IPS DF 4.7 (cell line): ENCODE measurements around the gene METRN.
"Not testable (repeated sequence)": the region's sequence is repeated elsewhere in the genome, so short reads cannot be mapped to it uniquely, and the experiment has no call there.

ENCODE experiments used
- DNase-seq: peaks from one replicate; pipeline ENCODE4 v3.0.0-alpha.2; 2013; ENCODE audit warnings: low spot score; ENCODE audit errors: extremely low read depth

METRN gene

DNA sequence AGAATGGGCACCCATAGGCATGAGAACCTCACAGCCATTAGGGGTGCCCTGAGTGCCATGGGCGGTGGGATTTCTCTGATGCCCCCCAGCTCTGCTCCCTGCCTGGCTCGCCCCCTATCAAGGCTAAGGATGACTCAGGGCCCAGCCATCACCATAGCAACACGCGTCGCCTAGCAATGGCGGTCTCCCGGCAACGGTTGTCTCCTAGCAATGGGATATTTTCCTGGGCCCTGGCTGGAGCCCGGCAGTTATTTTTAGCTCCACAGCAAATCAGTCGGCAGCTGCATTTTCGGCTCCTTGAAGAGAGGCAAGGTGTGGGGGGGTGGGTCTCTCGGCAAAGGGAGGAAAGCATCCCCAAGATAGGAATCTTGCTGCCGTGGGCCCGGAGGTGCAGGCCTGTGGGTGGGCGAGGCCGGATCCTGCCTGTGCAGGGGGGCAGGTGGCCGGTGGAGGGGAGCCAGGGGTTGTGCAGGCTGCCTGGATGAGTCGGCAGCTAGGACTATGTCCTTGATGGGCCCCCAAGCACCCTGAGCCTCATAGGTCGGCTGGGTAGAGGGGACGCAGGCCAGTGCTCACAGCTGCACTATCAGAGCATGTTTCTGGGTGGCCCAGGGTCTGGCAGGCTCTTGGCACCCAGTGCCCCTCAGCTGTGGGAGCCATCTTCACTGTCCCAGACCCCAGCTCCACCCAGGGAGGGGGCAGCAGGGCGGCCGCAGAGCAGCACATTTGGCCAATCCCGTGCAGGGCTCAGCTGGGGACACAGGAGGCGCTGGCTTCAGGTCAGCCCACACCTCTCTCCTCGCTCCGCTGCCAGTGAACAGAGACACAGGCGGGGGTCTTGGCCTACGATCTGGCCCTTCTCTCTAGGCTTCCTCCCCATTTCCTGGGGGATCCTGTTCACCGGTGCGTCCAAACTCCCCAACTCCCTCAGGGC is 5.1 kb upstream of the METRN start:
- DNase-seq = no peak

DNA sequence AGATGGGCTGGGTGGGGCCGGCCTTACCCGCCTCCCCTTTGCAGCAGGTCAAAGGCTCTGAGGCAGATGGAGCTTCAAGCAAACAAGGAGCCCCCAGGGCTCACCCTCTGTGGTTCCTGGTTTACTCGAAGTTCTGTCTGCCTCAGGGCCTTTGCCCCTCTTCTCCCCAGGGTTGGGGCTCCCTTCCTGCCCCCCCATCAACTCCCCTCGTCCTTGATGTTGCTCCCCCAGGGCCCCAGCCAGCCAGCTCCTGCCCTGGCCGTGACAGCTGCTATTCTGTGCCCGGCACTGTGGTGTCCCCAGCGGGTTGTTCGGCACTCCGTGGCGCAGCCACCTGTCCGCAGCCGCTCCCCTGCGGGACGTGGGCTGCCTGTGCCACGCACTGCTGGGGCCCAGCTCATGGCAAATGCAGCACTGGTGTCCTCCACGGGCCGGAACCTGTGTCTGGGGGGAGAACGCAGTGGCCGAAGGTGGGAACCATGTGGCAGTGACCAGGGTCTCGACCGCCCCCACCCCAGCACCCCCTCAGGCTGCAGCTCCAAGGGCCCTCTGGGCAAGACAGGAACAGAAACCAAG is 4.3 kb upstream of the METRN start:
- DNase-seq = no peak

GRCh38 chr16:711084-711483 is 3.8 kb upstream of the METRN start:
- DNase-seq = no peak

DNA sequence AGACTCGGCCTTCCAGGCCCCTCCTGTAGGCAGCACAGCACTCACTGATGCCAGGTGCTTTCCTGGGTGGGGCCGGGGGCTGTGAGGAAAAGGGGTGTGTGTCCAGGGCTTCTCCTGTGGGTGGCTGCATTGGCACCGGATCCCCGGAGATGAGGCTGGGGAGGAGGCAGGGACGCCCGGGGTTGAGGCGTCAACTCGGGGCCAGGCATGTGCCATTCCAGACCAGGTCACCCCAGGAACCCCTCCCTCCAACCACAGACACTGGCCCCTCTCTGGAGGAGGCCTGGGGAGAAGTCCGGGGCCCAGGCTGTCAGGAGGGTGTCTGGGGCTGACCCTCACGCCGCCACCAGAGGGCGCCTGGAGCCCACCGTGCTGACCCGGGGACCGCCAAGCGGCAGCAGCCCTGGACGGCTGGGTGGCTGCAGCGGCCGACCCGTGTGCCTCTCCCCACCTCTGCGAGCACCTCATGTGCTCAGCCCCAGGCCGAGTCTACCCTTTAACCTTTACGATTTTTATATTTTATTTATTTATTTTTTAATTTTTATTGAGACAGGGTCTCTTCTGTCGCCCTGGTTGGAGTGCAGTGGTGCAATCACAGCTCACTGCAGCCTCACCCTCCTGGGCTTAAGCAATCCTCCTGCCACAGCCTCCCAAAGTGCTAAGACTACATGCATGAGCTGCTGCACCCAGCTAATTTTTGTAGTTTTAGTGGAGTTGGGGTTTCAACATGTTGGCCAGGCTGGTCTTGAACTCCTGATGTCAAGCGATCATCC is 3.2 kb upstream of the METRN start:
- DNase-seq = no peak

GRCh38 chr16:712740-713250 is 2.1 kb upstream of the METRN start:
- not testable (repeated sequence) for DNase-seq

DNA sequence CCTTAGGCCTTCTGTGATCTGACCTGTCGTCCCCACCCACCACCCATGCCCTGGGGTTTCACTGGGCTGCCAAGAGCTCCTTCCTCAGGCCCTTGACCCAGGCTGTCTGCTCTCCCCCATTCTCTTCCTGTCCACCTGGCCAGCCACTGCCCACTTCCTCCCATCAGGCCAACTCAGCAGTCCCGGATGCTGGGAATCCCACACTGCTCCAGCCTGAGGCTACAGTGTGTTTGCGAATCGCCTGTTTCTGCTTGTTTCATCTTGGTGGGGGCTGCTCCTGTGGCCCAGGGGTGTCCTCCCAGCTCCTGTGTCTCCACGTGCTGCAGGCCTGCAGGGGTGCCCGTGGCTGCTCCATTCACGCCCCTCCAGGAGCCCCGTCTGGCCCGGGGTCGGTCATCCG is 839 bp upstream of the METRN start:
- DNase-seq = no peak

GRCh38 chr16:715477-716199 is 720 bp downstream of the METRN start:
- DNase-seq = no peak

GRCh38 chr16:716200-716568 is 1.3 kb downstream of the METRN start:
- DNase-seq = no peak

- no peak for DNase-seq
Observed at GRCh38 chr16:716768-717325, 1.9 kb downstream of the METRN start.

GRCh38 chr16:717450-718245 is 2.7 kb downstream of the METRN start:
- DNase-seq = no peak

DNA sequence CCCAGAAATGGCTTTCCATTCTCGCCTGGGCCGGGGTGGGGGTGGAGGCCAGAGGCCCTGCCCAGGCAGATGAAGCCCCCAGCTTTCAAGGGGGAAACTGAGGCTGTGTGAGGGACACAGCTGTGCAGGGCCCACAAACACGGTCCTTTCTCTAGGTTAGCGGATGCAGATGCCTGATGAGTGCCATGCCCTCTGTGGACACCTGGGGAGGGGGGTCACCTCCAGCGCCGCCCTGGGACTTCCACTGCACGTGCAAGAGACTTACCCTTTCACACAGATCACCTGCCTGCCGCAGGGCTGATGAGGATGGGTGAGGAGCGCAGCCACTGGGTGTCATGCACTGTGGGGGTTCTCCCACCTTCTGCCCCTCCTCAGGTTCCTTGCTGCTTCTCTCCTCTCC is 3.5 kb downstream of the METRN start:
- no peak for DNase-seq

- DNase-seq = no peak
Observed at GRCh38 chr16:718922-719321, 4.0 kb downstream of the METRN start.

DNA sequence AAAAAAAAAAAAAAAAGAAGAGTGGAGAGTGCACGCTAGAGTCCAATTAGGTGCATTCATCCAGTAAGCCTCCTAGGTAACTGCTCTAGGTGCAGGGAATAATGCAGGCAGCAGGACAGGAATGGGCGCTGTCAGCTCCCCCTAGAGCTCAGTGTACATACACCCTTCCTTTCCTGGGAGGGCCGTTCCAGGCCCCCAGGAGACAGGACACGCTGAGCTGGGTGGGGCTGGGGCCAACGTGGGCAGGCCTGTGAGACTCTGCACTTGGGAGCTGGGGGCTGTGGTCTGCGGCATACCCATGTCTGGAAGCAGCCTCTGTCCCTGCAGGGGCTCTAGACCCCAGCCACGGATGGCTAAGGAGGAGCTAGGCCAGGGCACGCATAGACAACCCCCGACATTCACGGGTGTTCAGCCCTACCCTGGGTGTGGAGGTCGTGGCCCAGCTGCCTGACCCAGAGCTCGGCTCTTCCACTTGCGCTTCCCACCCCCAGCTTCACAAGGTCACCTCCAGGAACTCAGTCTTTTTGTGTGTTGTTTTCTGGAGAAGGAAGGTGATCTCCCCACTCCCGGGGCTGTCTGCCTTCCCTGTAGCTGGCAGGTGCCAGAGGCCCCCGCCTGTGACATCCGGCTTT is 5.0 kb downstream of the METRN start:
- no peak for DNase-seq

- no peak for DNase-seq
Observed at GRCh38 chr16:720447-720989, 5.6 kb downstream of the METRN start.

- DNase-seq = no peak
Observed at GRCh38 chr16:720990-721764, 6.3 kb downstream of the METRN start, which contains the start of gene ANTKMT. ANTKMT (plus strand) TSS chr16:721146; CDS start chr16:721275, 129 bp downstream.

GRCh38 chr16:721765-722540 is 7.0 kb downstream of the METRN start:
- DNase-seq = no peak

DNA sequence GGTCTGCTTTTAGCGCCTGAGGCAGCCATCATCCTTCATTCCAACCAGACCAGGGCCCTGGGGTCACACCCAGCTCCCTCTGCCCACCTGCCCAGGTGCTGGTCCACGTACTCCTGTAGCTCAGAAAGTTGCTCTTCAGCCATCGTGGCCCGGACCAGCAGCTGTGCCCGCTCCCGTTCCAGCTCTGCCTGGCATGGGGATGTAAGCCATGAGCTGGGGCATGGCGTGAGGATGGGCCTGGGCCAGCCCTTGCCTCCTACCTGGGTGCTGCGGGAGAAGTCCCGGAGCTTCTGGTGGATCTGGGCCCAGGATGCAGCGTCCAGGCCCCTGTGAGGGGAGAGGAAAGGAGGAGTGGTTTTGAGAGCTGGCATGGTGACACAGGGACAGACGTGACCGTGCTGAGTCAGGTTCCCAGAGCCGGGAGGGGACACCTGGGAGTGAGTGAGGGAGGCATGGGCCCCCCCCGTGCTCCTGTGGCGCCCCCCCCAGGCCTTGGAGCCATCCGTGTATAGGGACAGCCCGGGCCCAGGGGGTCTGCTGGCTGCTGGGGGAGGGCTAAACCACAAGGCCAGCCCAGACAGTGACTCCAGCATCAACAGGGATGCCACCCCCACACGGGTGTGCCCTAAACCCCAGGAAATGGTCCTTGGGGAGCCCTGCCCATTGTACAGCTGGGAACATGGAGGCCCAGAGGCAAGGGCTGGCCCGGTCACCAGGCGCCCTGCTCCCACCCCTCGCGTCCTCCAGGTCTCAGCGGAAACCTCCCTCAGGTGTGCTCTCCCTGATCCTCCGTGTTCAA is 8.1 kb downstream of the METRN start:
- no peak for DNase-seq
